ENCODE results near the gene RNF151.

DNA sequence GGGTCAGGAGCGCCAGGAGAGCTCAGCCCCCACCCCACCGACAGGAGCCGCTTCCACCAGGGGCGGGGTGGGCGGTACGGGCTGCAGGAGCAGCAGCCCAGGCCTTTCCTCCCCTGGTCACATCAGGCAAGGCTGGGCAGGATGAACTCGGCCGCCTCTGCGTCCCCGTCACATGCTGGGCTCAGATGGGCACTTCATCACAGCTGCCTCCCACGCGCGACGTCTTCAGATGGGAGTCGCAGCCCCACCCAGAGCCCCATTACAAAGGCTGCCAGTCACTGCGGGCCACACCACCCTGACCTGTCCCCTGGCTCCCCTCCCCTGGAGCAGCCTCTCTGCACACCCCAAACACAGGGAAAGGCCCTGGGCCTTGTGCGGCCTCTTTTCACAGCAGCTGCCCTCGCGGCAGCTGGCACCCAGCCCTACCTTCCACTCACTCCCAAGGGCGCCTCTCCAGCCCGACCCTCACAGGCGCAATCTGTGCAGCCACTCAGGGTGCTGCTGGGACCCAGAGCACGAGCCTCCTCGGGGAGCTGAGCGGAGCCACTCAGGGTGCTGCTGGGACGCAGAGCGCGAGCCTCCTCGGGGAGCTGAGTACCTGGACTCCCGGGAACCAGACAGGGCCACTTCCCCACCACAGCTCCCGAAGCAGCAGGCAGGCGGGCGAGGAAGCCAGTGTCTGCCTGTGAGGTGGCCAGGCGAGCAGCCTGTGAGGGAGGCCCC is 38.3 kb downstream of the RNF151 start:
- TF ChIP-seq, protein P1, sequence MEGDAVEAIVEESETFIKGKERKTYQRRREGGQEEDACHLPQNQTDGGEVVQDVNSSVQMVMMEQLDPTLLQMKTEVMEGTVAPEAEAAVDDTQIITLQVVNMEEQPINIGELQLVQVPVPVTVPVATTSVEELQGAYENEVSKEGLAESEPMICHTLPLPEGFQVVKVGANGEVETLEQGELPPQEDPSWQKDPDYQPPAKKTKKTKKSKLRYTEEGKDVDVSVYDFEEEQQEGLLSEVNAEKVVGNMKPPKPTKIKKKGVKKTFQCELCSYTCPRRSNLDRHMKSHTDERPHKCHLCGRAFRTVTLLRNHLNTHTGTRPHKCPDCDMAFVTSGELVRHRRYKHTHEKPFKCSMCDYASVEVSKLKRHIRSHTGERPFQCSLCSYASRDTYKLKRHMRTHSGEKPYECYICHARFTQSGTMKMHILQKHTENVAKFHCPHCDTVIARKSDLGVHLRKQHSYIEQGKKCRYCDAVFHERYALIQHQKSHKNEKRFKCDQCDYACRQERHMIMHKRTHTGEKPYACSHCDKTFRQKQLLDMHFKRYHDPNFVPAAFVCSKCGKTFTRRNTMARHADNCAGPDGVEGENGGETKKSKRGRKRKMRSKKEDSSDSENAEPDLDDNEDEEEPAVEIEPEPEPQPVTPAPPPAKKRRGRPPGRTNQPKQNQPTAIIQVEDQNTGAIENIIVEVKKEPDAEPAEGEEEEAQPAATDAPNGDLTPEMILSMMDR (IDR thresholded peaks at IDR 0.05), result no peak
- TF ChIP-seq POLR2A (IDR thresholded peaks at IDR 0.05) (no peak), POLR2AphosphoS5 (IDR thresholded peaks at IDR 0.05) (no peak), EP300 (IDR thresholded peaks at IDR 0.05) (no peak)
